Endothelial cell of umbilical vein (primary cell): ENCODE measurements around the gene CD300LF. TPM values are rescaled to one million over a fixed set of nuclear protein-coding genes. Genes with fewer than 3 reads are reported as not detected.

ENCODE experiments used
- BruUV-seq: library from RNA; stranded (reverse); fragments of 400-500 nt; replicated peaks from 2 replicates; lab custom pipeline; 2021; lab: Mats Ljungman, UMichigan
- CTCF ChIA-PET: fragments of 300-600, 350-600 bp; sonication (Branson Sonifier 250); formaldehyde crosslinking; loops from one replicate; lab custom pipeline; 2021; ENCODE audit warnings: antibody characterized with exemption, inconsistent platforms; lab: Charles Lee
- POLR2A ChIA-PET: fragments of 300-600, 350-600 bp; sonication (Branson Sonifier 250); formaldehyde crosslinking; loops from one replicate; lab custom pipeline; 2021; ENCODE audit warnings: antibody characterized with exemption, inconsistent platforms; lab: Charles Lee
- DNase-seq: peaks from one replicate; pipeline ENCODE4 v3.0.0-alpha.2; 2011; ENCODE audit warnings: low read depth, low spot score
- FAIRE-seq: peaks from 2 replicates; lab custom pipeline; 2011; peaks lifted over from hg19 to GRCh38; lab: Jason Lieb, UNC
- H2AFZ ChIP-seq: 2 replicates; pipeline ENCODE4 v1.6.0; 2012; ENCODE audit warnings: low read depth, low read length, control low read depth, inconsistent platforms
- H3K27ac ChIP-seq: 2 replicates; pipeline ENCODE4 v1.5.1; 2011; ENCODE audit warnings: low read depth, mild to moderate bottlenecking, control low read depth, low read length, moderate library complexity; ENCODE audit not compliant: insufficient read depth
- H3K27me3 ChIP-seq, 2 experiments: 2 replicates each; pipeline versions ENCODE4 v1.6.0 to v1.6.1; 2011; ENCODE audit warnings: low read length in 2 of 2, mixed read lengths in 1 of 2; ENCODE audit not compliant: control insufficient read depth in 2 of 2, insufficient read depth in 2 of 2
- H3K36me3 ChIP-seq, 2 experiments: 2 replicates in 1 of 2; 3 replicates in 1 of 2; pipeline ENCODE4 v1.5.1; 2011; ENCODE audit warnings: low read length in 2 of 2, mild to moderate bottlenecking in 1 of 2, moderate library complexity in 1 of 2; ENCODE audit not compliant: control insufficient read depth in 2 of 2, insufficient read depth in 2 of 2; ENCODE audit errors: extremely low read depth in 1 of 2
- H3K4me1 ChIP-seq: 3 replicates; pipeline ENCODE4 v1.5.1; 2011; ENCODE audit warnings: mild to moderate bottlenecking, low read length; ENCODE audit not compliant: control insufficient read depth, insufficient read depth; ENCODE audit errors: extremely low read depth
- H3K4me2 ChIP-seq: 2 replicates; pipeline ENCODE4 v1.6.1; 2011; ENCODE audit warnings: low read length, control low read depth, mixed read lengths; ENCODE audit not compliant: insufficient read depth
- H3K4me3 ChIP-seq, 3 experiments: fragments of 200-600 bp in 1 of 3; sonication (generic), shearing (Covaris generic) in 1 of 3; replicated peaks in 1 of 3; 2 replicates each; pipeline ENCODE4 v1.5.1; 2011 to 2016; ENCODE audit warnings: control low read depth in 3 of 3, low read length in 3 of 3, mild to moderate bottlenecking in 2 of 3, inconsistent platforms in 1 of 3, low read depth in 1 of 3, moderate library complexity in 1 of 3; ENCODE audit not compliant: insufficient read depth in 1 of 3
- H3K79me2 ChIP-seq: 2 replicates; pipeline ENCODE4 v1.6.0; 2012; ENCODE audit warnings: low read length, inconsistent platforms; ENCODE audit not compliant: control insufficient read depth, insufficient read depth
- H3K9ac ChIP-seq: replicated peaks from 2 replicates; pipeline ENCODE3; 2011; ENCODE audit warnings: low read length, control low read depth; ENCODE audit not compliant: insufficient read depth; ENCODE audit errors: extremely low read depth
- H3K9me1 ChIP-seq: replicated peaks from 3 replicates; pipeline ENCODE4 v1.6.0; 2011; ENCODE audit warnings: mild to moderate bottlenecking, low read length; ENCODE audit not compliant: control insufficient read depth, insufficient read depth; ENCODE audit errors: extremely low read depth
- H3K9me3 ChIP-seq: replicated peaks from 2 replicates; pipeline ENCODE4 v1.5.1; 2012; ENCODE audit warnings: low read length, inconsistent platforms; ENCODE audit not compliant: control insufficient read depth, insufficient read depth
- H4K20me1 ChIP-seq: replicated peaks from 2 replicates; pipeline ENCODE3; 2011; ENCODE audit warnings: mild to moderate bottlenecking, low read length; ENCODE audit not compliant: control insufficient read depth, insufficient read depth; ENCODE audit errors: extremely low read depth
- CTCF ChIP-seq, 2 donors: IDR thresholded peaks; 1 replicate in 1 of 2; 2 replicates in 1 of 2; pipeline ENCODE4 v1.5.1; 2011; ENCODE audit warnings: low read length in 2 of 2, mild to moderate bottlenecking in 2 of 2, moderate library complexity in 2 of 2, control low read depth in 1 of 2, inconsistent platforms in 1 of 2, low read depth in 1 of 2; ENCODE audit not compliant: insufficient read depth in 1 of 2; ENCODE audit errors: extremely low read depth in 1 of 2
- EZH2 ChIP-seq: IDR thresholded peaks from 2 replicates; pipeline ENCODE4 v1.6.1; 2012; ENCODE audit warnings: borderline replicate concordance, low read depth, mild to moderate bottlenecking, moderate library complexity, low read length, inconsistent platforms; ENCODE audit not compliant: severe bottlenecking
- FOS ChIP-seq: IDR thresholded peaks from 2 replicates; pipeline ENCODE4 v1.6.1; 2011; ENCODE audit warnings: mild to moderate bottlenecking, low read length, moderate library complexity, borderline replicate concordance; ENCODE audit not compliant: insufficient read depth
- GATA2 ChIP-seq: IDR thresholded peaks from 2 replicates; pipeline ENCODE4 v1.7.0; 2011; ENCODE audit warnings: low read depth, mild to moderate bottlenecking, moderate library complexity, mixed read lengths, low read length; ENCODE audit not compliant: insufficient read length, insufficient read depth
- JUN ChIP-seq: IDR thresholded peaks from 2 replicates; pipeline ENCODE4 v1.6.1; 2011; ENCODE audit warnings: borderline replicate concordance, low read depth; ENCODE audit not compliant: insufficient read length, insufficient read depth
- MAX ChIP-seq: IDR thresholded peaks from 2 replicates; pipeline ENCODE4 v1.6.1; 2011; ENCODE audit not compliant: insufficient read depth, insufficient read length
- MYC ChIP-seq: IDR thresholded peaks from one replicate; pipeline ENCODE4 v1.6.1; 2011; ENCODE audit warnings: mild to moderate bottlenecking, low read depth, low read length
- POLR2A ChIP-seq: IDR thresholded peaks from 2 replicates; pipeline ENCODE4 v1.6.1; 2012; ENCODE audit warnings: low read depth, mild to moderate bottlenecking, control low read depth, low read length
- POLR2AphosphoS5 ChIP-seq: IDR thresholded peaks from 2 replicates; pipeline ENCODE4 v1.6.1; 2012; ENCODE audit warnings: low read depth, mild to moderate bottlenecking, control low read depth, low read length, moderate library complexity; ENCODE audit not compliant: insufficient read depth
- dilution Hi-C: fragments of 300-500 bp; cut with MboI; formaldehyde crosslinking; loops from one replicate; pipeline ENCODE4 v1.15.0; 2019; ENCODE audit warnings: low sequenced_read_pairs; ENCODE audit not compliant: extremely low pct_ligation_motif_present
- intact Hi-C: fragments of 100-400 bp; cut with micrococcal nuclease; formaldehyde crosslinking; loops from one replicate; pipeline ENCODE4 v1.10.0; 2022
- polyA plus RNA-seq, 4 experiments: library from polyadenylated mRNA; depleted of rRNA in 3 of 4; stranded (reverse) in 3 of 4; unstranded in 1 of 4; fragments of >200 nt; gene quantifications; 2 replicates each; pipeline versions ENCODE4 v1.2.1 to v1.2.3, GENCODE V29; 2011 to 2012; ENCODE audit warnings: missing spikeins in 1 of 4
- total RNA-seq: library from RNA; stranded (reverse); gene quantifications from 2 replicates; pipeline ENCODE4 v1.2.3, GENCODE V29; 2021

Gene CD300LF
- total and polyA plus RNA-seq, 2 donors (not counting 3 experiments of a cell fraction or from before 2014, with no cell fraction given): not detected

- intact Hi-C loops: no loop called here
- no TSS peak for BruUV-seq
- no peaks in the 10 kb centered on the region for H4K20me1 ChIP-seq
- no peak for TF ChIP-seq EZH2
- no peak for TF ChIP-seq MAX
- TF ChIP-seq POLR2A: no peak
- no peak for TF ChIP-seq CTCF (IDR thresholded peaks at IDR 0.05; ENCODE audit: extremely low read depth in 1 of 2, insufficient read depth in 1 of 2, low read depth in 1 of 2, low read length in 2 of 2)
- TF ChIP-seq FOS: no peak
- TF ChIP-seq JUN: no peak
- no peak for TF ChIP-seq MYC
- no peak for TF ChIP-seq POLR2AphosphoS5
- TF ChIP-seq GATA2: no peak
- ChIA-PET POLR2A (no interaction called here), CTCF (no interaction called here)
- no peak overlapping the region for H3K9ac ChIP-seq
- FAIRE-seq (no peak), DNase-seq (no peak)
- H3K27me3 ChIP-seq: no peaks in the 10 kb centered on the region
- no peak overlapping the region for H3K27ac ChIP-seq
- H3K9me3 ChIP-seq: no peaks in the 10 kb centered on the region
- H3K36me3 ChIP-seq: no peaks in the 10 kb centered on the region
- H3K4me3 ChIP-seq: no peak overlapping the region
- no peaks in the 10 kb centered on the region for H3K9me1 ChIP-seq
- H3K4me2 ChIP-seq: no peak overlapping the region
- no peaks in the 10 kb centered on the region for H3K79me2 ChIP-seq
- H2AFZ ChIP-seq: no peak overlapping the region
- H3K4me1 ChIP-seq: no peaks in the 10 kb centered on the region
- dilution Hi-C loops: no loop called here
These were observed 7.8 kb upstream of the CD300LF start for GRCh38 chr17:74720506-74720905.
